Cortex of kidney (tissue), 1 donor: ENCODE data around the gene KERA.
"Not testable (repeated sequence)": the region's sequence is repeated elsewhere in the genome, so short reads cannot be mapped to it uniquely, and the experiment has no call there.

Experiments used
- DNase-seq: peaks from one replicate; lab custom pipeline; 2025; lab: John Stamatoyannopoulos, UW

The KERA gene

DNA sequence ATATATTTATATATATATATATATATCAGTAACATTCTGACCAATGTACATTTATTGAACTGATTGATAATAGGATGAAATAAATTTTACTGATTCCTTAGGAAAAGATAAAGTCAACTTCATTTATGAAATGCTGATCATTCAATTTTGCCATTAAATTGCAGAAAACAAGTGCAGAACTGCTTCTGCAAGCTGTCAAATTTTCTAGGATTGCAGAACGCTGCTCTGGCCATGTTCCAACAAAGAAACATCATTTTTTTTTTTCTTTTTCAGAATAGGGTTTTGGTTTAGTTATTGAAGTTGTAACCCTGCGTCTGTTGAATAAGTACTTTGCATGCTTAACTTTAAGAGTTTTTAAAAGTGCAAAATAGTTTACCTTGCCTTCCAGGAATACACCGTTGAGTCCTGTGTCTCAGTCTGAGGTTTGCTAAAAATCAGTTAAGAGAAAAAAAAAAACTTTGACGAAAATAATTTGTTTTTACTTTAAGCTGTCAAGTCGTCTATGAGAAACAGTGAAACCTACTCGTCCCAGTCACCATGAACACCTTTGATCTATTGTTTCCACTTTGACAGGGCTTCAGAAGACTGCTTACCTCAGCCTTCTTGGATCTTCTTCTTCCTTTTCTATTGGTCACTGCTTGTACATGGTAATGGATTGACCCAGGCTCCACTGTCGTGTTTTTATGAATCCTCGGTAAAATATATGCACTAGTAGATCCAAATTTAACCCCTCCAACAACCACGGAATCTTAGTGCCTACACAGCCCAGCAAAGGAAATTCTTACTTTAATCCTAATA is at the start of gene KERA:
KERA (minus strand) TSS at position 657 of the 798 bp plus-strand sequence. CDS start 1,743 bp downstream, outside the sequence.
- no peak for DNase-seq

- DNase-seq, result no peak
Observed at GRCh38 chr12:91106283-91106682, 48.5 kb upstream of the KERA start.

GRCh38 chr12:91105807-91106206 is 48.0 kb upstream of the KERA start:
- DNase-seq, result no peak

- DNase-seq, result no peak
Observed at GRCh38 chr12:91104812-91105466, 47.1 kb upstream of the KERA start.

- DNase-seq, result no peak
Observed at GRCh38 chr12:91103624-91104023, 45.8 kb upstream of the KERA start.

GRCh38 chr12:91103101-91103500 is 45.3 kb upstream of the KERA start:
- DNase-seq, result no peak

GRCh38 chr12:91100906-91101305 is 43.1 kb upstream of the KERA start:
- no peak for DNase-seq

GRCh38 chr12:91099836-91100235 is 42.0 kb upstream of the KERA start:
- DNase-seq, result no peak

GRCh38 chr12:91099341-91099740 is 41.5 kb upstream of the KERA start:
- DNase-seq, result no peak

DNA sequence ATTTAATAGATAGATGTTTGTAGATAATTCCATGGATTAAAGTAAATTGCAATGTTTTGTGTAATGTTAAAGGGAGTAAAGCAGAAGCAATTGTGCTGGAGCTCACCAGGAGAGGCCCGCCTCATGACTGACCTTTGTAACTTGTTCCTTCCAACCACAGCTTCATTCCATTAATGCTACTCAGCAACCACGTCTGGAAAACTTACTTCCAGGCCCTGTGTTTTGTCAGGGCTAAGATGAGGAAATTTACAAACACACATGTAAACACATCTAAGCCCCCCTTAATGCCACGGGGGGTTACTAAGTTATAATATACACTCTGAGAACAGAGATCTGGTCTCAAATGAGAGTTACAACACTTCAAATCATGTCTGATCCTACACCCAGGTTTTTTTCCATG is 41.1 kb upstream of the KERA start:
- no peak for DNase-seq

GRCh38 chr12:91098461-91098860 is 40.6 kb upstream of the KERA start:
- DNase-seq, result no peak

- DNase-seq, result no peak
Observed at GRCh38 chr12:91094957-91095356, 37.1 kb upstream of the KERA start.

GRCh38 chr12:91094032-91094662 is 36.3 kb upstream of the KERA start:
- DNase-seq, result no peak

DNA sequence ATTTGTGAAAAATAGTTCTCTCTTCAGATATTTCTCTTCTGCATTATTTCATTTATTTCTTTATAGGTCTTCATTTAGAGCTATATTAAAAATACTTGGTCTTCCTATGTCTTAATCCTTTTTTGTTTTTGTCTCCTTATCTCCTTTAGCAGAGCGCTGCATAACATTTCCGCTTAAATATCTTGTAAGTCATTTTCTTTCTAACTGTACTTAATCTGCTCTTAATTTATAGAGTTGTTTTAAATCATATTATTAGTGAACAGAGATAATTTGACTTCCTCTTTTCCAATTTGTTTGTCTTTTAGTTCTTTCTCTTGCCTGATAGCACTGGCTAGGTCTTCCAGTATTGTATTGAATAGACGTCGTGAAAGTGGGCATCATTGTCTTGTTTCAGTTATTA is 35.5 kb upstream of the KERA start:
- DNase-seq, result no peak

- no peak for DNase-seq
Observed at GRCh38 chr12:91091916-91092715, 34.3 kb upstream of the KERA start.

- DNase-seq, result not testable (repeated sequence)
Observed at GRCh38 chr12:91089953-91090352, 32.1 kb upstream of the KERA start.

GRCh38 chr12:91080041-91080440 is 22.2 kb upstream of the KERA start:
- DNase-seq, result no peak

- no peak for DNase-seq
Observed at GRCh38 chr12:91078501-91078900, 20.7 kb upstream of the KERA start.

- no peak for DNase-seq
Observed at GRCh38 chr12:91077228-91077954, 19.6 kb upstream of the KERA start.

DNA sequence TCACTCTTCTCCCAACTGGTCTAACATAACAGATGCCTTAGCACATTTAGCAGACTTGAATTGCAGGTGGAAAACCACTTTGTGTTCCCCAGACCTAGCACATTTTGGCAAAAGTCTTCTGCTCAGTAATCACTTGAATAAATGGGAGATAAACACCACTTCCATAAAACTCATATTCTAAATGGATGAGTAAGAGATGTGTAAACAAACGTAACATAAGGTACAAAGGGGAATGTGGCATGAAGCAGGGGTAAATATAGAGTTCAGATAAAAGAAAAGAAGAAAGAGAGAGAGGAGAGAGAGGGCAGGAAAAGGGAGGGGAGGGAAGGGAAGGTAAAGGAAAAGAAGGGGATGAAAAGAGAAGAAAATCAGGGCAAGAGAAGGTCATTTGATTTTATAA is 17.0 kb upstream of the KERA start:
- no peak for DNase-seq

- no peak for DNase-seq
Observed at GRCh38 chr12:91074154-91074709, 16.4 kb upstream of the KERA start.
